MM.1S (cell line): Measurements from ENCODE around the gene SLC26A11.

ENCODE experiments used
- DNase-seq: peaks from one replicate; pipeline ENCODE4 v3.0.0-alpha.2; 2015
- H2AFZ ChIP-seq: fragments of 300-600 bp; sonication (generic); 2 replicates; pipeline ENCODE4 v1.6.0; 2016; ENCODE audit warnings: antibody characterized with exemption, low read length
- H3F3A ChIP-seq: fragments of 300-600 bp; sonication (generic); 2 replicates; pipeline ENCODE4 v1.6.1; 2016; ENCODE audit warnings: mild to moderate bottlenecking, antibody characterized with exemption, low read length, moderate library complexity, mixed read lengths; ENCODE audit not compliant: insufficient read depth
- H3K27ac ChIP-seq: fragments of 300-600 bp; sonication (generic); 2 replicates; pipeline ENCODE4 v1.5.1; 2016; ENCODE audit warnings: mild to moderate bottlenecking, low read length
- H3K27me3 ChIP-seq: fragments of 300-600 bp; sonication (generic); replicated peaks from 2 replicates; pipeline ENCODE4 v1.6.0; 2016; ENCODE audit warnings: low read length; ENCODE audit not compliant: insufficient read depth
- H3K36me3 ChIP-seq: fragments of 300-600 bp; sonication (generic); replicated peaks from 2 replicates; pipeline ENCODE4 v1.6.1; 2016; ENCODE audit warnings: mild to moderate bottlenecking, low read length, mixed read lengths; ENCODE audit not compliant: insufficient read depth
- H3K4me1 ChIP-seq: fragments of 300-600 bp; sonication (generic); 2 replicates; pipeline ENCODE4 v1.6.1; 2016; ENCODE audit warnings: low read length, mixed read lengths
- H3K4me2 ChIP-seq: fragments of 300-600 bp; sonication (generic); 2 replicates; pipeline ENCODE4 v1.6.0; 2016; ENCODE audit warnings: low read depth, low read length
- H3K4me3 ChIP-seq: fragments of 300-600 bp; sonication (generic); 2 replicates; pipeline ENCODE4 v1.5.1; 2016; ENCODE audit warnings: low read length, mixed read lengths
- H3K79me2 ChIP-seq: fragments of 300-600 bp; sonication (generic); 2 replicates; pipeline ENCODE4 v1.6.1; 2016; ENCODE audit warnings: mixed run types, low read length, mixed read lengths
- H3K9ac ChIP-seq: fragments of 300-600 bp; sonication (generic); 2 replicates; pipeline ENCODE4 v1.6.1; 2016; ENCODE audit warnings: low read length, mixed read lengths
- H3K9me2 ChIP-seq: fragments of 300-600 bp; sonication (generic); replicated peaks from 2 replicates; pipeline ENCODE4 v1.6.1; 2016; ENCODE audit warnings: mild to moderate bottlenecking, low read length, mixed read lengths; ENCODE audit not compliant: insufficient read depth
- H3K9me3 ChIP-seq: fragments of 300-600 bp; sonication (generic); replicated peaks from 2 replicates; pipeline ENCODE4 v1.6.1; 2016; ENCODE audit warnings: mild to moderate bottlenecking, low read length, mixed read lengths; ENCODE audit not compliant: insufficient read depth
- H4K20me1 ChIP-seq: fragments of 300-600 bp; sonication (generic); 2 replicates; pipeline ENCODE4 v1.6.1; 2016; ENCODE audit warnings: mild to moderate bottlenecking, low read length, moderate library complexity, mixed read lengths; ENCODE audit not compliant: insufficient read depth
- CTCF ChIP-seq: fragments of 300-600 bp; sonication (generic); IDR thresholded peaks from 2 replicates; pipeline ENCODE4 v1.5.1; 2016; ENCODE audit warnings: antibody characterized with exemption, low read length, mixed read lengths
- EZH2 ChIP-seq: fragments of 300-600 bp; sonication (generic); optimal IDR thresholded peaks from 2 replicates; pipeline ENCODE3; 2017; ENCODE audit warnings: low read depth, mild to moderate bottlenecking, antibody characterized with exemption, low read length, mixed read lengths
- EZH2phosphoT487 ChIP-seq: fragments of 300-600 bp; sonication (generic); IDR thresholded peaks from 2 replicates; pipeline ENCODE4 v1.6.1; 2018; ENCODE audit warnings: antibody characterized with exemption, low read length

Gene SLC26A11

GRCh38 chr17:80287806-80288567, 67.8 kb downstream of the SLC26A11 start:
- H3K4me1 ChIP-seq, result 0 out of 2 replicates have a peak, but pooled peaks cover 5% of the 10 kb centered on the region
- no peak overlapping the region for H2AFZ ChIP-seq
- H3K4me2 ChIP-seq, result peak overlapping the region; percentile 66
- no peaks in the 10 kb centered on the region for H3K36me3 ChIP-seq
- peak; percentile 32 for DNase-seq
- peak overlapping the region; percentile 30; the same call in 1 of the 2 replicates for H3K9ac ChIP-seq
- peaks cover 14% of the 10 kb centered on the region for H3F3A ChIP-seq
- peak overlapping the region; percentile 64; the same call in 1 of the 2 replicates for H3K27ac ChIP-seq
- no peaks in the 10 kb centered on the region for H3K9me2 ChIP-seq
- peak overlapping the region; percentile 42 for H3K4me3 ChIP-seq
- no peaks in the 10 kb centered on the region for H4K20me1 ChIP-seq
- H3K27me3 ChIP-seq, result no peaks in the 10 kb centered on the region
- TF ChIP-seq EZH2 (no peak), EZH2phosphoT487 (no peak), CTCF (no peak)
- no peaks in the 10 kb centered on the region; the same call in 1 of the 2 replicates for H3K79me2 ChIP-seq
- H3K9me3 ChIP-seq, result no peaks in the 10 kb centered on the region

- no peaks in the 10 kb centered on the region for H3K27me3 ChIP-seq
- no peak overlapping the region for H3K9ac ChIP-seq
- no peak overlapping the region for H2AFZ ChIP-seq
- no peaks in the 10 kb centered on the region for H3K79me2 ChIP-seq
- H3K9me3 ChIP-seq, result no peaks in the 10 kb centered on the region
- H3K36me3 ChIP-seq, result no peaks in the 10 kb centered on the region
- TF ChIP-seq CTCF, result no peak
- TF ChIP-seq EZH2, result no peak
- TF ChIP-seq EZH2phosphoT487, result no peak
- H3K4me1 ChIP-seq, result 0 out of 2 replicates have a peak, but pooled peaks cover 5% of the 10 kb centered on the region
- no peaks in the 10 kb centered on the region for H3K9me2 ChIP-seq
- no peak for DNase-seq
- no peaks in the 10 kb centered on the region for H4K20me1 ChIP-seq
- H3F3A ChIP-seq, result peaks cover 14% of the 10 kb centered on the region
- no peak overlapping the region for H3K27ac ChIP-seq
- no peak overlapping the region for H3K4me2 ChIP-seq
- H3K4me3 ChIP-seq, result no peak overlapping the region
Observed at GRCh38 chr17:80289616-80290015, 69.4 kb downstream of the SLC26A11 start.

GRCh38 chr17:80290156-80290555, 69.9 kb downstream of the SLC26A11 start:
- H3K4me2 ChIP-seq, result no peak overlapping the region
- H3K9me3 ChIP-seq, result no peaks in the 10 kb centered on the region
- H2AFZ ChIP-seq, result no peak overlapping the region
- TF ChIP-seq CTCF, result no peak
- no peak for TF ChIP-seq EZH2phosphoT487
- TF ChIP-seq EZH2, result no peak
- no peaks in the 10 kb centered on the region for H3K9me2 ChIP-seq
- peaks cover 14% of the 10 kb centered on the region for H3F3A ChIP-seq
- H3K27me3 ChIP-seq, result no peaks in the 10 kb centered on the region
- DNase-seq, result no peak
- H3K4me3 ChIP-seq, result no peak overlapping the region
- no peaks in the 10 kb centered on the region for H3K79me2 ChIP-seq
- H3K27ac ChIP-seq, result no peak overlapping the region
- H3K36me3 ChIP-seq, result no peaks in the 10 kb centered on the region
- H4K20me1 ChIP-seq, result no peaks in the 10 kb centered on the region
- no peak overlapping the region for H3K9ac ChIP-seq
- 0 out of 2 replicates have a peak, but pooled peaks cover 5% of the 10 kb centered on the region for H3K4me1 ChIP-seq
